ENCODE results near the gene CXCR1. TPM values are rescaled to one million over a fixed set of nuclear protein-coding genes. Genes with fewer than 3 reads are reported as not detected.
A peak's percentile ranks its signal among the peaks of the same experiment; 100 is the strongest.

CXCR1 gene
- total RNA-seq, 1 donor = not detected

GRCh38 chr2:218202266-218202665 is 35.5 kb upstream of the CXCR1 start:
- H3K4me1 ChIP-seq (ENCODE audit: insufficient read depth, low read length) = no peaks in the 10 kb centered on the region
- H4K20me1 ChIP-seq (ENCODE audit: insufficient read depth, low read length) = no peaks in the 10 kb centered on the region

GRCh38 chr2:218196974-218197373 is 30.2 kb upstream of the CXCR1 start:
- no peaks in the 10 kb centered on the region for H3K4me1 ChIP-seq (ENCODE audit: insufficient read depth, low read length)
- H3K27ac ChIP-seq (ENCODE audit: low read depth, low read length) = no peak overlapping the region
- no peak overlapping the region for H3K4me2 ChIP-seq (ENCODE audit: insufficient read depth, low read length)
- H3K36me3 ChIP-seq (ENCODE audit: insufficient read depth, low read length) = no peaks in the 10 kb centered on the region
- H4K20me1 ChIP-seq (ENCODE audit: insufficient read depth, low read length) = no peaks in the 10 kb centered on the region
- no peak overlapping the region for H2AFZ ChIP-seq (ENCODE audit: low read length)
- no peaks in the 10 kb centered on the region for H3K79me2 ChIP-seq (ENCODE audit: insufficient read depth, low read length)
- no peaks in the 10 kb centered on the region for H3K9me3 ChIP-seq (ENCODE audit: low read depth, low read length)
- peaks cover 6% of the 10 kb centered on the region for H3K27me3 ChIP-seq (ENCODE audit: insufficient read depth, low read length)
- no peak for TF ChIP-seq CTCF (IDR thresholded peaks at IDR 0.05; ENCODE audit: extremely low read depth, low read depth, low read length)
- DNase-seq (ENCODE audit: insufficient read length, low spot score, missing footprints) = no peak
- no peak overlapping the region for H3K4me3 ChIP-seq (ENCODE audit: insufficient read depth, low read length)

More at GRCh38 chr2:218202266-218202665, 35.5 kb upstream of the CXCR1 start:
- Histone ChIP-seq H3K79me2 (ENCODE audit: insufficient read depth, low read length) (no peaks in the 10 kb centered on the region), H2AFZ (ENCODE audit: low read length) (no peak overlapping the region), H3K27ac (ENCODE audit: low read depth, low read length) (no peak overlapping the region), H3K27me3 (ENCODE audit: insufficient read depth, low read length) (peaks cover 9% of the 10 kb centered on the region), H3K4me3 (ENCODE audit: insufficient read depth, low read length) (no peak overlapping the region), H3K4me2 (ENCODE audit: insufficient read depth, low read length) (no peak overlapping the region), H3K9me3 (ENCODE audit: low read depth, low read length) (no peaks in the 10 kb centered on the region), H3K36me3 (ENCODE audit: insufficient read depth, low read length) (no peaks in the 10 kb centered on the region)
- no peak for DNase-seq (ENCODE audit: insufficient read length, low spot score, missing footprints)
- no peak for TF ChIP-seq CTCF (IDR thresholded peaks at IDR 0.05; ENCODE audit: extremely low read depth, low read depth, low read length)

- peak; percentile 17 for DNase-seq (ENCODE audit: insufficient read length, low spot score, missing footprints)
- Histone ChIP-seq H3K4me3 (ENCODE audit: insufficient read depth, low read length) (no peak overlapping the region), H3K79me2 (ENCODE audit: insufficient read depth, low read length) (no peaks in the 10 kb centered on the region), H3K36me3 (ENCODE audit: insufficient read depth, low read length) (no peaks in the 10 kb centered on the region), H2AFZ (ENCODE audit: low read length) (peak overlapping the region; percentile 50), H3K27ac (ENCODE audit: low read depth, low read length) (no peak overlapping the region), H3K9me3 (ENCODE audit: low read depth, low read length) (no peaks in the 10 kb centered on the region), H3K27me3 (ENCODE audit: insufficient read depth, low read length) (peaks cover 6% of the 10 kb centered on the region), H3K4me2 (ENCODE audit: insufficient read depth, low read length) (no peak overlapping the region), H4K20me1 (ENCODE audit: insufficient read depth, low read length) (no peaks in the 10 kb centered on the region), H3K4me1 (ENCODE audit: insufficient read depth, low read length) (no peaks in the 10 kb centered on the region)
- TF ChIP-seq CTCF (IDR thresholded peaks at IDR 0.05; ENCODE audit: extremely low read depth, low read depth, low read length) = no peak
Measured at GRCh38 chr2:218194880-218195279, 28.1 kb upstream of the CXCR1 start.

- DNase-seq (ENCODE audit: insufficient read length, low spot score, missing footprints) = peak; percentile 22
- no peaks in the 10 kb centered on the region for H3K4me1 ChIP-seq (ENCODE audit: insufficient read depth, low read length)
- H2AFZ ChIP-seq (ENCODE audit: low read length) = no peak overlapping the region
- no peaks in the 10 kb centered on the region for H3K9me3 ChIP-seq (ENCODE audit: low read depth, low read length)
- no peaks in the 10 kb centered on the region for H4K20me1 ChIP-seq (ENCODE audit: insufficient read depth, low read length)
- H3K4me2 ChIP-seq (ENCODE audit: insufficient read depth, low read length) = no peak overlapping the region
- no peak for TF ChIP-seq CTCF (IDR thresholded peaks at IDR 0.05; ENCODE audit: extremely low read depth, low read depth, low read length)
- no peak overlapping the region for H3K27ac ChIP-seq (ENCODE audit: low read depth, low read length)
- H3K36me3 ChIP-seq (ENCODE audit: insufficient read depth, low read length) = no peaks in the 10 kb centered on the region
- no peaks in the 10 kb centered on the region for H3K79me2 ChIP-seq (ENCODE audit: insufficient read depth, low read length)
- H3K4me3 ChIP-seq (ENCODE audit: insufficient read depth, low read length) = no peak overlapping the region
- H3K27me3 ChIP-seq (ENCODE audit: insufficient read depth, low read length) = peaks cover 1% of the 10 kb centered on the region
Measured at GRCh38 chr2:218193701-218194100, 26.9 kb upstream of the CXCR1 start.
